NCI-H69 (cell line): ENCODE measurements around the gene HSPBP1.

Experiments
- DNase-seq: peaks from one replicate; lab custom pipeline; 2025; lab: John Stamatoyannopoulos, UW

Gene HSPBP1

GRCh38 chr19:55255618-55256423, 24.1 kb downstream of the HSPBP1 start:
- no peak for DNase-seq

- DNase-seq: no peak
These were observed 25.3 kb downstream of the HSPBP1 start for GRCh38 chr19:55254625-55254977.

- peak; percentile 83 for DNase-seq
These were observed 25.9 kb downstream of the HSPBP1 start for GRCh38 chr19:55253842-55254624.

- no peak for DNase-seq
These were observed 26.9 kb downstream of the HSPBP1 start for GRCh38 chr19:55252760-55253663.

GRCh38 chr19:55251341-55252081, 28.4 kb downstream of the HSPBP1 start:
- DNase-seq: no peak

GRCh38 chr19:55250262-55251036, 29.5 kb downstream of the HSPBP1 start:
- no peak for DNase-seq

GRCh38 chr19:55249841-55250240, 30.1 kb downstream of the HSPBP1 start:
- DNase-seq: no peak

GRCh38 chr19:55248704-55249103, 31.2 kb downstream of the HSPBP1 start:
- DNase-seq: no peak

GRCh38 chr19:55248166-55248675, 31.7 kb downstream of the HSPBP1 start:
- DNase-seq: no peak

- DNase-seq: peak; percentile 40
These were observed 32.2 kb downstream of the HSPBP1 start for GRCh38 chr19:55247621-55248099.

GRCh38 chr19:55246462-55247451, 33.2 kb downstream of the HSPBP1 start:
- DNase-seq: no peak

GRCh38 chr19:55245236-55245904, 34.5 kb downstream of the HSPBP1 start:
- DNase-seq: no peak

GRCh38 chr19:55244004-55244680, 35.8 kb downstream of the HSPBP1 start:
- DNase-seq: no peak

GRCh38 chr19:55242517-55242916, 37.4 kb downstream of the HSPBP1 start:
- no peak for DNase-seq

- DNase-seq: no peak
These were observed 37.9 kb downstream of the HSPBP1 start for GRCh38 chr19:55241935-55242464.

GRCh38 chr19:55241143-55241934, 38.6 kb downstream of the HSPBP1 start:
- no peak for DNase-seq

- DNase-seq: no peak
These were observed 39.2 kb downstream of the HSPBP1 start for GRCh38 chr19:55240713-55241020.
